Activated CD4-positive, alpha-beta memory T cell treated with anti-CD3 and anti-CD28 coated beads for 36 hours (primary cell): ENCODE data around the gene IGF1R. TPM values are rescaled to one million over a fixed set of nuclear protein-coding genes. Genes with fewer than 3 reads are reported as not detected.
"Not testable (repeated sequence)": the region's sequence is repeated elsewhere in the genome, so short reads cannot be mapped to it uniquely, and the experiment has no call there.

Source experiments
- CTCF ChIA-PET: fragments of 350-600 bp; sonication (Branson Sonifier 250); formaldehyde crosslinking; loops from one replicate; lab custom pipeline; 2021; ENCODE audit warnings: antibody characterized with exemption, inconsistent platforms; lab: Charles Lee
- POLR2A ChIA-PET: fragments of 350-600 bp; sonication (Branson Sonifier 250); formaldehyde crosslinking; loops from one replicate; lab custom pipeline; 2021; ENCODE audit warnings: antibody characterized with exemption; lab: Charles Lee
- DNase-seq: peaks from one replicate; pipeline ENCODE4 v3.0.0-alpha.2; 2020
- H3K27ac Mint-ChIP-seq: one replicate; pipeline ENCODE4 v1.8.0; 2021; ENCODE audit warnings: mixed read lengths
- H3K27me3 Mint-ChIP-seq: one replicate; pipeline ENCODE4 v1.8.0; 2021; ENCODE audit warnings: mixed read lengths
- H3K36me3 Mint-ChIP-seq: one replicate; pipeline ENCODE4 v1.8.0; 2021; ENCODE audit warnings: mixed read lengths
- H3K4me1 Mint-ChIP-seq: one replicate; pipeline ENCODE4 v1.8.0; 2021; ENCODE audit warnings: low read depth, mixed read lengths
- H3K4me3 Mint-ChIP-seq: one replicate; pipeline ENCODE4 v1.8.0; 2021; ENCODE audit warnings: mild to moderate bottlenecking, mixed read lengths
- H3K9me3 Mint-ChIP-seq: one replicate; pipeline ENCODE4 v1.8.0; 2021; ENCODE audit warnings: mixed read lengths
- intact Hi-C: fragments of 100-400 bp; cut with micrococcal nuclease; formaldehyde crosslinking; loops from one replicate; pipeline ENCODE4 v1.15.1; 2023
- total RNA-seq, 2 experiments: library from RNA; stranded (reverse); gene quantifications; one replicate each; pipeline ENCODE4 v1.2.3, GENCODE V29; 2021

Gene IGF1R
- total RNA-seq, 2 experiments from 2014 or later: 13.2 to 14.8 TPM

GRCh38 chr15:98986281-98986680, 337.9 kb downstream of the IGF1R start:
- CTCF ChIA-PET: no interaction called here
- Mint-ChIP-seq H3K4me1 (no peaks in the 10 kb centered on the region), H3K9me3 (peaks cover 14% of the 10 kb centered on the region), H3K36me3 (peaks cover 1% of the 10 kb centered on the region), H3K4me3 (no peak overlapping the region), H3K27me3 (peaks cover 10% of the 10 kb centered on the region), H3K27ac (no peak overlapping the region)
- POLR2A ChIA-PET: interaction anchor here (0.5 kb wide), 1 partner anchor 776 kb away, joined by 3 read pairs; no protein-coding TSS in a partner anchor
- intact Hi-C loops: no loop called here
- DNase-seq: no peak

DNA sequence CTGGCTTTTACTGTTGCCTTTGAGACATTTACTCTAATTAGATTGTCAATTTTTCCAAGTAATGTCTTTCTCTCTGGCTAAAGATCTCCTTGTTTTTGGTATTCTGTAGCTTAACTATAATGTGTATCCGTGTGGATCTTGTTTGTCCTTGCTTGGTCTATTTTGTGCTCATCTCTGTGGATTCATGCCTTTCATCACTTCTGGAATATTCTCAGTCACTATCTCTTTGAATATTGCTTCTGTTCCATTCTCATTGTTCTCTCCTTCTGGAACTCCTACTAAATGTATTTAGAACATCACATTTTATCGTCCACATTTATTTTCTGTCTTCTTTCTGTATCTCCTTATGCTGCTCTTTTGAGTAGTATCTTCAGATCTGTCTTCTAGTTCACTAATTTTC, 346.6 kb downstream of the IGF1R start:
- peaks cover 17% of the 10 kb centered on the region for H3K9me3 Mint-ChIP-seq
- ChIA-PET POLR2A (no interaction called here), CTCF (no interaction called here)
- peaks cover 2% of the 10 kb centered on the region for H3K36me3 Mint-ChIP-seq
- no peak overlapping the region for H3K4me3 Mint-ChIP-seq
- no peak for DNase-seq
- H3K4me1 Mint-ChIP-seq: no peaks in the 10 kb centered on the region
- intact Hi-C loops: no loop called here
- H3K27me3 Mint-ChIP-seq: peaks cover 7% of the 10 kb centered on the region
- H3K27ac Mint-ChIP-seq: no peak overlapping the region

DNA sequence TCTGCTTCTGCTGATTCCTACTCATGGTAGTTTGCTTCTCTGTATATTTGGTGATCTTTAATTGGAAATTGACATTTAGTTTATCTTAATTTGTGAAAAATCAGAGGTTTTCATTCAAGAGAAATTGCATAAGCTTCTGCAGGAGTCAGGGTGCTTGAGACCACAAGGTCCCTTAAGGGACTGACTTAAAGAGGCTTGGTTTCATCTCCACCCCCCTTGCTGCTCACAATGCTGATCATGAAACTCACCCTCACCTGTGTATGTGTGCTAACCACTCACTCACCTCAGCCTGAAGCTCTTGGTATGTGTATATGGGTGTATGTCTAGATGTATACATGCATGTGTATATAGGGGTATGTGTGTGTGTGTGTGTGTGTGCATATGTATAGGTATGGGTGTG, 347.8 kb downstream of the IGF1R start:
- Mint-ChIP-seq H3K9me3 (peaks cover 17% of the 10 kb centered on the region), H3K4me1 (no peaks in the 10 kb centered on the region)

GRCh38 chr15:98996624-98997023, 348.3 kb downstream of the IGF1R start:
- H3K4me3 Mint-ChIP-seq: no peak overlapping the region
- no peak overlapping the region for H3K27ac Mint-ChIP-seq
- no peaks in the 10 kb centered on the region for H3K4me1 Mint-ChIP-seq
- DNase-seq: no peak
- CTCF ChIA-PET: no interaction called here
- POLR2A ChIA-PET: no interaction called here
- peaks cover 2% of the 10 kb centered on the region for H3K36me3 Mint-ChIP-seq
- intact Hi-C loops: no loop called here
- H3K27me3 Mint-ChIP-seq: peaks cover 7% of the 10 kb centered on the region
- peaks cover 17% of the 10 kb centered on the region for H3K9me3 Mint-ChIP-seq

More for the DNA sequence above, 347.8 kb downstream of the IGF1R start:
- Mint-ChIP-seq H3K27me3 (peaks cover 7% of the 10 kb centered on the region), H3K36me3 (peaks cover 2% of the 10 kb centered on the region), H3K4me3 (no peak overlapping the region), H3K27ac (no peak overlapping the region)
- intact Hi-C loops: no loop called here
- ChIA-PET POLR2A (no interaction called here), CTCF (no interaction called here)
- no peak for DNase-seq

GRCh38 chr15:98997312-98997711, 349.0 kb downstream of the IGF1R start:
- H3K4me3 Mint-ChIP-seq: no peak overlapping the region
- no peak overlapping the region for H3K27ac Mint-ChIP-seq
- ChIA-PET POLR2A (no interaction called here), CTCF (no interaction called here)
- H3K27me3 Mint-ChIP-seq: peaks cover 5% of the 10 kb centered on the region
- H3K9me3 Mint-ChIP-seq: peaks cover 17% of the 10 kb centered on the region
- DNase-seq: no peak
- peaks cover 2% of the 10 kb centered on the region for H3K36me3 Mint-ChIP-seq
- H3K4me1 Mint-ChIP-seq: no peaks in the 10 kb centered on the region
- intact Hi-C loops: no loop called here

GRCh38 chr15:98997755-98998154, 349.4 kb downstream of the IGF1R start:
- no peaks in the 10 kb centered on the region for H3K4me1 Mint-ChIP-seq
- H3K36me3 Mint-ChIP-seq: peaks cover 2% of the 10 kb centered on the region
- intact Hi-C loops: no loop called here
- peaks cover 17% of the 10 kb centered on the region for H3K9me3 Mint-ChIP-seq
- H3K27ac Mint-ChIP-seq: no peak overlapping the region
- no peak overlapping the region for H3K4me3 Mint-ChIP-seq
- no peak for DNase-seq
- H3K27me3 Mint-ChIP-seq: peaks cover 5% of the 10 kb centered on the region
- POLR2A ChIA-PET: no interaction called here
- CTCF ChIA-PET: no interaction called here

GRCh38 chr15:98998279-98998678, 349.9 kb downstream of the IGF1R start:
- Mint-ChIP-seq H3K9me3 (peaks cover 17% of the 10 kb centered on the region), H3K4me3 (no peak overlapping the region), H3K36me3 (peaks cover 2% of the 10 kb centered on the region), H3K4me1 (no peaks in the 10 kb centered on the region), H3K27me3 (peaks cover 3% of the 10 kb centered on the region), H3K27ac (no peak overlapping the region)
- POLR2A ChIA-PET: no interaction called here
- no peak for DNase-seq
- intact Hi-C loops: no loop called here
- CTCF ChIA-PET: no interaction called here

GRCh38 chr15:98999233-98999632, 350.9 kb downstream of the IGF1R start:
- Mint-ChIP-seq H3K4me1 (no peaks in the 10 kb centered on the region), H3K9me3 (peaks cover 17% of the 10 kb centered on the region), H3K4me3 (no peak overlapping the region), H3K36me3 (peaks cover 2% of the 10 kb centered on the region), H3K27me3 (peaks cover 3% of the 10 kb centered on the region), H3K27ac (no peak overlapping the region)
- DNase-seq: no peak
- ChIA-PET CTCF (no interaction called here), POLR2A (no interaction called here)
- intact Hi-C loops: no loop called here

GRCh38 chr15:99002226-99002625, 353.9 kb downstream of the IGF1R start:
- H3K27me3 Mint-ChIP-seq: no peaks in the 10 kb centered on the region
- peaks cover 6% of the 10 kb centered on the region for H3K9me3 Mint-ChIP-seq
- no peak for DNase-seq
- CTCF ChIA-PET: no interaction called here
- intact Hi-C loops: no loop called here
- H3K36me3 Mint-ChIP-seq: peaks cover 2% of the 10 kb centered on the region
- H3K4me1 Mint-ChIP-seq: no peaks in the 10 kb centered on the region
- H3K4me3 Mint-ChIP-seq: no peak overlapping the region
- no peak overlapping the region for H3K27ac Mint-ChIP-seq
- POLR2A ChIA-PET: no interaction called here

DNA sequence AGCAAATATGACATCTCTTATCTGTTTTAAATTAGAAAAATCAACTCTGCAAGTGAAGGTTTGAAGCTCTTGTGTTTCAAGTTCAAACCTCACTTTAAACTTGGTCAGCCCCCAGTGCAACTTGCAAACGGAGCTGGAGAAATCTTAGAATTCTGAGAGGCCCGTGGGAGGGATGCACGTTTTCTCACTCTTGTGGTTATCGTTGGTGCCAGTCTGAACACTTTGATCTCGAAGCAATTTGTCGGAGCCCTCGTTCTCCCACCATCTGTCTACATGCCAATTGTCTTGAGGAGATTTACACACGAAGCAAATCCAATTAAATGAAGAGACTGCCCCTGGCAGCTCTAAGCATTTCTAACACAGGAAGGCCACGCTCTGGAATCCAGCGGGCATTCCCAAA, 355.0 kb downstream of the IGF1R start:
- H3K4me3 Mint-ChIP-seq, CTCF ChIA-PET, intact Hi-C loops, H3K4me1 Mint-ChIP-seq, H3K9me3 Mint-ChIP-seq, H3K36me3 Mint-ChIP-seq, H3K27ac Mint-ChIP-seq, H3K27me3 Mint-ChIP-seq, POLR2A ChIA-PET, DNase-seq: not testable (repeated sequence)

DNA sequence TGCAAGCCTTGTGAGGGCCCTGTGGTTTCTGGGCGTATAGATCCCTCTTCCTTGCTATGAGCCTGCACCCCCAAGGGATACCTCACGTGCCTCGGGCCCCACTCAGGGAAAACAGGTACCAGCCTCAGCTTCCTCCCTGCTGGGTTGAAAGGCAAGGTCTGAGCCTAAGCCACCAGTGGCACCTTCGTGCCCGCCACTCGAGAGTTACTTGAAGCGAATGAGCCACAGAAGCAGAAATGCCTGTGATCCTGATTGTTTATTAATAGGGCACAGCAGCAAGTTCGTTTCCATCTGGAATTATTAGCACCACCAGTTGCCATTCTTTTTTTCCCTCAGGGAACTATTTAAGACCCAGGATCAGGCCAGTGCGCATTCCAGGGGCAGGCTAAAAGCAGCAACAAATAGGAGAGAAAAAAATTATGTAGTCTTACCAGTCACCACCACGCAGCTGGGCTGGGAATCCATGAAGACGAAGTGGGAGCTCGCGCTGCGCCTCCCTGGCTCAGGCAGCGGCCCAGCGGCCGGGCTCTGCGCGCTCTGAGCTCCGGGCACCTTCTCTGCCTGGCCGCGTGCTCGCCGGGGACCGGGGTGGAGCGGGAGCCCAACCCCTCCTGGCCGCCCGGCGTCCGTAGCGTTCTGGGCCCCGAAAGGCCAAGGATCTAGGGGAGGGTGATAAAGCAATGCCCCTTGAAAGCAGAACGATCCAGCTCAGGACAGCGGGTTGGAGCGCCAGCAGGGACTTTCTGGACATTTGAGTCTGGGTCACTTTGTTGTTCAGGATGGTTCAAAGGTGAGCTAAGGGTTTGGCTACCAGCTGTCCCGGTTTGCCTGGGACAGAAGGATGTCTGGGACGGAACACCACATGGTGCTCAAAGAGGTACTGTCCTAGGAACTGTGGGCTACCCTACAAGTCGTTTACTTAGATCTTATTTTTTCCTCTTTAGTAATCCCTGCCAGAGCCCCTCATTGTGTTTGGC, 356.9 kb downstream of the IGF1R start:
- intact Hi-C loops, H3K4me3 Mint-ChIP-seq, DNase-seq, H3K27ac Mint-ChIP-seq, H3K36me3 Mint-ChIP-seq, POLR2A ChIA-PET, H3K4me1 Mint-ChIP-seq, H3K27me3 Mint-ChIP-seq, CTCF ChIA-PET, H3K9me3 Mint-ChIP-seq: not testable (repeated sequence)

- no peak for DNase-seq
- no peaks in the 10 kb centered on the region for H3K4me1 Mint-ChIP-seq
- H3K27me3 Mint-ChIP-seq: no peaks in the 10 kb centered on the region
- intact Hi-C loops: no loop called here
- H3K4me3 Mint-ChIP-seq: no peak overlapping the region
- no peak overlapping the region for H3K27ac Mint-ChIP-seq
- POLR2A ChIA-PET: no interaction called here
- no peaks in the 10 kb centered on the region for H3K9me3 Mint-ChIP-seq
- H3K36me3 Mint-ChIP-seq: no peaks in the 10 kb centered on the region
- CTCF ChIA-PET: no interaction called here
These were observed 357.8 kb downstream of the IGF1R start for GRCh38 chr15:99006146-99006545.
